22Rv1 (cell line): Measurements from ENCODE around the gene CFAP61.

Experiments used
- CTCF ChIP-seq: fragments of 450-650 bp; IDR thresholded peaks from 2 replicates; pipeline ENCODE4 v1.5.1; 2017; ENCODE audit warnings: mild to moderate bottlenecking
- ZFX ChIP-seq: fragments of 450-650 bp; IDR thresholded peaks from 2 replicates; pipeline ENCODE4 v1.6.1; 2017; ENCODE audit warnings: antibody characterized with exemption, borderline replicate concordance

GRCh38 chr20:20017844-20018185 is 34.5 kb upstream of the CFAP61 start:
- no peak for TF ChIP-seq CTCF
- TF ChIP-seq ZFX = no peak
